ENCODE results near the gene TRAP1.

The TRAP1 gene

DNA sequence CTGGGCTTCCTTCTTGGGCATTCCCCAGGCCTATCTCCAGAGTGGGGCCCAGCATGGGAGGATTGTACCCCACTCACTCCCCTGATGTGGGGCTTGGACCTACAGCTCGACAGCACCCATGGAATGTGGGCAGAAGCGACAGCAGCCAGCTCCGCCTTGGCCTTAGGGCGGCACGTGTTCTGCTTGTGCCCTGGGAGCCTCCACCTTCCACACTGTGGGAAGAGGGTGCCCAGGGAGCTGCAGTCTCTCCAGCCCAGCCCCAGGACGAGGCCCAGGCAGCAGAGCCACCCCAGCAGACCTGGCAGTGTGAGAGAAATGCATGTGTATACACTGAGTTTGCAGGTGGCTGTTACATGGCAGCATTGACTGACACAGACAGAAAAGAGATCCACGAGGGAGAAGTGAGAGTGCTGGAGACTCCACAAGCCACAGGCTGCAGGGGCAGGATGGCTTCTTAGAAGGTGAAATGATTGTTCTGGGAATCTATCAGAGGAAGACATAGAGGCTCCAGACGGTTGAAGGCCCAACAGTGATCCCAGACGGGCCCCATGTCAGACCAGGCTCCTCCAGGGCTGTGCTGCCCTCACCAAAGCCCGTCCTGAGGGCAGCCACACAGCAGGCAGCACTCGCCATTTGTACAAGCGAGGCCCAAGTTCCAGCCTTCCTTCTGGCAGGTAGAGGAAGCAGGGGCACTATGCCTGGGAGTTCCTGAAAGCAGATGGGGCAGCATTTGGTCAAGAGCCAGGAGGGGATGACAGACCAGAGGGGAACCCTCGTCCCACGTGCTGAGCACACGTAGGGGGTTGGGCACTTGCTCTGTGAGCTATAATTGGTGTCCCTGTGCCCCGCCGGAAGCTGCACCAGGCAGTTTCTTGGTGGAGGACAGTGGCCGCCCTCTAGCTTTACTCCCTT lies 65.6 kb downstream of the TRAP1 start:
- Mint-ChIP-seq H3K4me1 (peaks cover 5% of the 10 kb centered on the region), H3K27me3 (no peaks in the 10 kb centered on the region), H3K36me3 (peaks cover 28% of the 10 kb centered on the region), H3K4me3 (no peak overlapping the region), H3K27ac (no peak overlapping the region), H3K9me3 (no peaks in the 10 kb centered on the region)
- CTCF ChIA-PET, result interaction anchor here (1.4 kb wide), 1 partner anchor 26 kb away, joined by 3 read pairs; no protein-coding TSS in a partner anchor
- peak; percentile 12 for DNase-seq

DNA sequence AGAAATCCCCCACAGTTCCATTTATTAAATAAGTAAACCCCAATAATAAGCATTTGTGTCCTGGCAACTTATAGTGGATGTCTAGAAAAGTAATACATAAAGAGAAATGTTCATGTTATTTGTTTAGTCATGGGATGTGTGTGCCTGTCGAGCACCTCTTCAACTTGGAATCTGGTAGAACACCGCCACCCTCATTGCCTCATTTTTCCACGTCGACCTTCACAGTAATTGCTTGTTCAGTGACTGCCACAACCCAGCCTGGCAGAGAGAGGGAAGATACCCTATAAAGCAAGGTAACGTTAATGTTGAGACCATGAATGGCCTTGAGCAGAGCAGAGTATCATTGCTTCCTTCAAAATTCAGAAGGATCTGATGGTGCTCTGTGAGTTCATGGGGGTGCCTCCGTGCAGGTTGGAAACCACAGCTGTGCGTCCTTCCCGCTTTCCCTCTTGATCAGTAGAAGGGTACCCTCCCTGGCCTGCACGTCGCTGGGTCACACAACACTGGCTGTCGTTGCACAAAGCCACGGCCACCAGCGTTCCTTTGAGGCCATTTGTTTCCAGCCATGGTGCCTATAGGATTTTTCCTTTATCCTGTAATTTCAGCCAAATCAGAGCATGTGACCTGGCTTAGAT lies 66.6 kb downstream of the TRAP1 start:
- Mint-ChIP-seq H3K27me3 (no peaks in the 10 kb centered on the region), H3K9me3 (no peaks in the 10 kb centered on the region), H3K36me3 (peaks cover 24% of the 10 kb centered on the region), H3K4me3 (no peak overlapping the region), H3K27ac (no peak overlapping the region), H3K4me1 (peaks cover 5% of the 10 kb centered on the region)
- CTCF ChIA-PET, result interaction anchor here (0.7 to 1.4 kb wide), 2 partner anchors 25 to 142 kb away, joined by 3 to 4 read pairs; no protein-coding TSS in a partner anchor
- peak; percentile 15 for DNase-seq

DNA sequence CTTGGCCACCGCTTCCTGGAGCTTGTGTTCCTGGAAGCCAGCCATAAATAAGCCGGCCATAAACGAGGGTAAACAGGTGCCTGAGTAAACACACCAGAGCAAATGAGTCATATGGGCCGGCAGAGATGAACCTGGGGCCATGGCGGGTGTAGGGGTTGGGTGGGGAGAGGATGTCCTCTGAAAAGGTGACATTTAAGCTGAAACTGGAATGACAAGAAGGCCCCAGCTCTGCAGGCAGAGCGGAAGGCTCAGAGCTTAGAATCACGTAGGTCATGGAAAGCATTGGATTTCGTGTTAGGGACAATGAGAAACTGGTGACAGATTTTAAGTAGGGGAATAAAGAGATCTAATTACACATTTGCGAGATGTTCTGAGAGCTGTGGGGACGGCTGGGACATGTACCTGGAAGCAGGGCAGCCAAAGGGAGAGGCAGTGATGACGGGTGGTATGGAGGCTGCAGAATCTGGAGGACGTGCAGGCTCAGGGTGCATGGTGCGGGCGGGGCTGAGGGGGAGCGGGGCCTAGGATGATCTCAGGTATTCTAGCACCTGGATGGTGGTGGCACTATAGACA lies 70.9 kb downstream of the TRAP1 start:
- Mint-ChIP-seq H3K9me3 (no peaks in the 10 kb centered on the region), H3K4me3 (no peak overlapping the region), H3K36me3 (peaks cover 12% of the 10 kb centered on the region), H3K27me3 (no peaks in the 10 kb centered on the region), H3K27ac (no peak overlapping the region), H3K4me1 (no peaks in the 10 kb centered on the region)
- DNase-seq, result peak; percentile 3
- CTCF ChIA-PET, result interaction anchor here (2.4 kb wide), 1 partner anchor 8 kb away, joined by 8 read pairs; the partner anchor contains the start of gene DNASE1

DNA sequence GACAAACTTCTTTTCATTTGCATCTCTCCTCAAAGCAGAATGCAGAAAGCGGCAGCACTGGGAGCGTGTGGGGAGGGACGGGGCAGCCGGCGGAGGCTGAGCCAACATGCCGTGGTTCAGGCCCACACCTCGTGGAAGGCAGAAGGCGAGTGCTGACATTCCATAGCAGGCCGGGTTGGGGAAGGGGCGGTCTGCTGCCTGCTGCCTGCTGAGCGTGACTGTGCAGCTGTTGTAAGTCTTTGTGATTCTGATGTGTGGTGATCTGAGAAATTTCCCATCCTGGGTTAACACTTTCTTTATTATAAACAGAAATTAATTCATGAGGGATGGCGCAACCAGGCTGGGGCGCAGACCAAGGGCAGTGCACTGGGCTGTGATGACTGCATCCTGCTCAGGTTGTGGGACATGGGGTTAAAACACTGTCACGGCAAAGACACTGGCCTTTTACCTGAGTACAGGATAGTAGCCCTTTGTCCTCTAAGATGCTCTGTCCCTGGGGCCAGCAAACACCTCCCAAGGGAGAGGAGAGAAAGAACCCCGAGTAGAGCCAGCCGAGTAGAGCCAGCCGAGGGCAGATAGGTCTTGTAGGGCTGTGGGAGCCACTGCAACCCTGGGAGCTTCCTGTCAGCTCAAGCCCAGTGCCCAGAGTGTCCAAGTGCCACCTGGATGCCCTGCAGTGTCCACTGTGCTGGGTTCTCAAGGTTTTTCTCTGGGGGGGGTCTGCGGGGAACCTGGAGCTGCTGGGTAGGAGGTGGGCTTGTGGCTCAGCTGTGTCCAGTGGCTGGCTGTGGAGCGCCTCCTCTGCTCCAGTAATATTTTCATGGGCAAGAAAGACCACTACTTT lies 71.6 kb downstream of the TRAP1 start:
- Mint-ChIP-seq H3K9me3 (no peaks in the 10 kb centered on the region), H3K4me3 (no peak overlapping the region), H3K27me3 (no peaks in the 10 kb centered on the region), H3K4me1 (no peaks in the 10 kb centered on the region), H3K27ac (no peak overlapping the region), H3K36me3 (peaks cover 9% of the 10 kb centered on the region)
- no peak for DNase-seq
- CTCF ChIA-PET, result interaction anchor here (2.4 kb wide), 1 partner anchor 9 kb away, joined by 8 read pairs; the partner anchor contains the start of gene DNASE1

DNA sequence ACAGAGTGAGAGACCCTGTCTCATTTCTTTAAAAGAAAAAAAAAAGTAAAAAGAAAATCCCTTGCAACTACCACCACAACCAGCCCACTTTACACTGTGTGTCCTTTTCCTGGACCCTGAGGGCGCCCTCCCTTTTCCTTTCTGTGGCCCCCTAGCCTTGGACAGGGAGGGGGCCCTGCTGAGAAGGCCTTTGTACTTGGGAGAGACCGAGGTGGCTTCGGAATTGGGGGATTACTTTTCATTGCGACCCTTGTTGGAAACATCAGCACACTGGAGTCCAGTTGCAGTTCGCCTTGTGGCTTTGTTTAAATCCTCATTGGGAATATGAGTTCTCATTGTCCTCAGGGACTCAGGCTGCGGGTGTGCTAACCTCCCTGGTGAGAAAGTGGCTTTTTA lies 72.2 kb downstream of the TRAP1 start:
- Mint-ChIP-seq H3K9me3 (no peaks in the 10 kb centered on the region), H3K27ac (no peak overlapping the region), H3K36me3 (peaks cover 9% of the 10 kb centered on the region), H3K4me1 (no peaks in the 10 kb centered on the region), H3K27me3 (no peaks in the 10 kb centered on the region), H3K4me3 (no peak overlapping the region)
- DNase-seq, result no peak
- CTCF ChIA-PET, result interaction anchor here (2.4 to 2.6 kb wide), 2 partner anchors 10 to 19 kb away, joined by 6 to 8 read pairs; partner anchors contain the start of gene DNASE1

DNA sequence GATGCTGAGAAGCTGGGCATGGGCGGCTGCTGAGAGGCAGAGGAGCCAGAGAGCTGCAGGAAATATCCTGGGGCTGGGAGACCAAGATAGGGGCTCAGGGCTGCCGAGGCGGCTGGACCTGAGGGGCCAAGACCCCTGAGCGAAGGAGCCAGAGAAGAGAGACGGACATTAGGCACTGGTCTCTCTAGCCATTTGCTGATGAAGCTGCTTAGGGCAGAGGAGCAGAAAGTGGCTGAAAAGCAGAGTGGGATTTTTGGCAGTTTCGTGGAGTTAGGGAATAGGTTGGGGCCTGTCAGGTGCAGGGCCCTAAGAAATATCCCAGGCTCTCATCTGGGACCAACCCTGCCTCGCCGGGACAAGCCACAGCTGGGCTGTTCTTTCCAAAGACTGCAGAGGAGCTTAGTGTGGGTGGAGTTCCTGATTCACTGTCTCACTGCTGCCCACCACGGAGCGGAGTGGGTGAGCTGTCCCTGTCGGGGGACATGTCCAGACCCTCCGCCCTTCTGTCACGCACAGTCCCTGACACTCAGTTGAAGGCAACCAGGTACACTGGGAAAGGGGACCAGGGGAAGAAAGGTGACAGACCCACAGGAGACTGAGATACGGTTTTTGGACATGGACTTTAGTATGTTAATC lies 74.1 kb downstream of the TRAP1 start:
- Mint-ChIP-seq H3K36me3 (peaks cover 11% of the 10 kb centered on the region), H3K9me3 (no peaks in the 10 kb centered on the region)
- no peak for DNase-seq

DNA sequence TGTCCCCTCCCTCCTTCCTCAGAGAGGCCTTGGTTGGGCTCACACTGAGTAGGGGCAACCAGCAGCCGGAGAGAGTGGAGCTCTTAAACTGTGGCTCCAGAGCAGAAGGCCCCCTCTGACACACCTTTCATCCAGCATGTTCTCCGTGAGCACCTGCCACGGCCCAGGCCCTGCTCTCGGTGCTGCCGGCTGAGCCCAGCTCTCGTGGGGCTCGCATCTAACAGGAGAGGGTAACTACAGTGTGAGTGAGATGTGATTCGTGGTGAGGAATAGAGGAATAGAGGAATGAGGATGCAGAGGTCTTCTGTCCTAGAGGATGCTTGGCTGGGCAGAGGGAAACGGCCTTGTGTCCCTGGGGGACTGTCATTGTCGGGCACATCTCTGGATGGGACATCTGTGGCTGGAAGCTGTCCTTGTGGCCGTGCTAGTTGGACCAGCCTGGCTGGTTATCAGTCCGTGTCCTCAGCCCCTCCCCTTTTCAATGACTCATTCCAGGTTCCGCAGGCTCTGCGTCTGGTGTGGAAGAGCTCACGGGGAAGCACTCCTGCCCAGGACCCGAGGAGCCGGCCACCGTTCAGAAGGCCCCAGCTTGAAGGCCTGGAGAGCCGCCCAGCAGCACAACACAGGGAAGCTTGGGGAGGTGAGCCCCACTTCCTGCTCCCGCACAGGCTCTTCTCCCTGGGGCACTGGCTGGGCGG lies 74.8 kb downstream of the TRAP1 start:
- DNase-seq, result no peak
- no peaks in the 10 kb centered on the region for H3K9me3 Mint-ChIP-seq
- CTCF ChIA-PET, result interaction anchor here (0.6 to 2.6 kb wide), 2 partner anchors 16 to 38 kb away, joined by 4 to 6 read pairs; no protein-coding TSS in a partner anchor
- no peak overlapping the region for H3K27ac Mint-ChIP-seq
- H3K27me3 Mint-ChIP-seq, result no peaks in the 10 kb centered on the region
- H3K4me3 Mint-ChIP-seq, result no peak overlapping the region
- peaks cover 11% of the 10 kb centered on the region for H3K36me3 Mint-ChIP-seq
- peaks cover 11% of the 10 kb centered on the region for H3K4me1 Mint-ChIP-seq

More for the DNA sequence above, 74.1 kb downstream of the TRAP1 start:
- no peak overlapping the region for H3K27ac Mint-ChIP-seq
- H3K4me1 Mint-ChIP-seq, result peaks cover 5% of the 10 kb centered on the region
- CTCF ChIA-PET, result interaction anchor here (0.6 to 2.6 kb wide), 2 partner anchors 17 to 38 kb away, joined by 4 to 6 read pairs; no protein-coding TSS in a partner anchor
- H3K27me3 Mint-ChIP-seq, result no peaks in the 10 kb centered on the region
- H3K4me3 Mint-ChIP-seq, result no peak overlapping the region

DNA sequence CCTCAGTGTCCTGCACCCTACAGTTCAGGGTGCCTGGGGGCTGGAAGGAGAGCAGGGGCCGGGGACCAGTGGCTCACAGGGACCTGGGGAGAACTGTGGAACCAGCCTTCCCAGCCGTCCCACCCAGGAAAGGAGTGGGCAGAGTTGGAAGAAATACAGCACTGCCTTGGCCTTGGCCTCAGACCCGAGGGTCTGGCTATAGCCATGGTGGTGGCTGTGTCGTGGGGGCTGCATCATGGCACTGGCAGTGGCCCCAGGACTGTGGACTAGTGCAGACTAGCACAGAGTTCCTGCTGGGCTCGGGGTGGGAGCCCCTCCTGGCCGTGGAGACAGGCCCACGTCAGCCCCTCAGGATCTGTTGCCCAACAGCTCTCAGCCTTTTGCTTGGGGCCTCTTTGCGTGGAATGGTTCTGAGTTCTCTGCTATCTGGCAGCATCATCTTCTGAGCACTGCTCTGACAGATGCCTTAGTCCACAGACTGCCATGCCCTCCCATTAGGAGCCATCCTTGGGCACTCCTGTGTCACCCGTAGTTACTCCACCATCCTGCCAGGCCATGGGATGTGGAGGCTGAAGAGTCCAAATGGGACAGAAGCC lies 75.4 kb downstream of the TRAP1 start:
- H3K27ac Mint-ChIP-seq, result no peak overlapping the region
- H3K4me1 Mint-ChIP-seq, result peaks cover 17% of the 10 kb centered on the region
- H3K27me3 Mint-ChIP-seq, result no peaks in the 10 kb centered on the region
- H3K36me3 Mint-ChIP-seq, result peaks cover 13% of the 10 kb centered on the region
- no peak for DNase-seq
- H3K4me3 Mint-ChIP-seq, result no peak overlapping the region
- no peaks in the 10 kb centered on the region for H3K9me3 Mint-ChIP-seq
- CTCF ChIA-PET, result no interaction called here

DNA sequence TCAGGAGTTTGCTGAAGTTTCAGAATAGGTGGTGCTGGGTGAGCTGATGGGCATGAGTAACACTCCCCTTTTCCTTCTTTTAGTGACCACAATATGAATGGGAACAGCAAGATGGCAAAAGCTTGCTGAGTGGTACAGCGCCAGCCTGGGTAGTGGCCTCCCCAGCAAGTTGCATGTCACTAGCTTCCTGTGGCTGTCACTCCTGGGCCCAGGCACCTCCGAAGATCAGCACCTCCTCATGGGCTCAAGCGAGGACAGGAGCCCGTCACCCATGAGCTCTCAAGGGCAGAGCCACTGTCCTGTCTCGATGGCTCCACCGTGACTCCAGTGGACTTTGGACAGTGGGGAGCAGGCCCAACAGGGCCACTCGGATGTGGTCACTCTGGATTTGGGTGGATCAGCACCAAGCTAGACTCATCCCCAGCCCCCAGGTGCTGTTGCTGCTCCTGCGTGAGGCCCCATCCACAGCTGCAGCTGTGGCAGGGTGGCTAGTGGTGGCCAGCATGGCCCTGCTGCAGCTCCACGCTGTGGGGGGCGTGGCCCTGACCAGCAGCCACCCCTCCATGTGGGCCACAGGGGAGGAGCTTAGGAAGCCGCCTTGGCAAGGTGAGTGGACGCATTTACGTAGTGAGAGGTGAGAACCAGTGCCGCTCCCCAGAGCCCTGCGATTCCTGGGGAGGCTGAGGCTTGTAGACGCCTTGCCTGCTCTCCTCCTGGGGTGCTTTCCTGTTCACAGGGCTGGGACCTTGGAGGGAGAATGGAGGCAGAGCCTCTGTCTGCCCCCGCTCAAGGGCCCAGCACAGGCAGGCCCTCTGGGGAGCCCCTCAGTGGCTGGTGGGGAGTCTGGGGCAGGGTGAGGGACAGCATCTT lies 76.5 kb downstream of the TRAP1 start:
- CTCF ChIA-PET, result interaction anchor here (1.2 kb wide), 1 partner anchor 13 kb away, joined by 4 read pairs; no protein-coding TSS in a partner anchor
- no peak for DNase-seq
- H3K27me3 Mint-ChIP-seq, result no peaks in the 10 kb centered on the region
- peaks cover 25% of the 10 kb centered on the region for H3K4me1 Mint-ChIP-seq
- H3K36me3 Mint-ChIP-seq, result peaks cover 13% of the 10 kb centered on the region
- H3K27ac Mint-ChIP-seq, result no peak overlapping the region
- no peaks in the 10 kb centered on the region for H3K9me3 Mint-ChIP-seq
- no peak overlapping the region for H3K4me3 Mint-ChIP-seq

DNA sequence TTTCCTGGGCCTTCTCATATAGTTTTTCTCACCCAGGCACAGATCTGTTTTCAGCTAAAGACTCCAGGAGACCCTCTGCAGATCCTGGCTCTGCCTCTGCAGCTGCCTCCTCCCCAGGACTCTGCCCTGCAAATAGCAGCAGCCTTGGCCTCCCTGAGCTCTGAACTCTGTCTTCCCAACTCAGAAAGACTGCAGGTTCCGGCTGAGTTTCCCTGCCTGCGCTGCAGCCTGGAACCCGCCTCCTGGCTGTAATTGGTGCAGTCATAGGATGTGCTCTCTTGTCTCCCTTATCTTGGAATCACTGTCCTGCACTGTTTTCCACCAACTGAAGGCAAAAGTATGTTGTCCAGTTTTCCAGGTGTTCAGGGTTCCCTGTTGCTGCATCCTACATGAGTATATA lies 77.1 kb downstream of the TRAP1 start:
- no peak overlapping the region for H3K27ac Mint-ChIP-seq
- CTCF ChIA-PET, result interaction anchor here (1.2 to 1.3 kb wide), 2 partner anchors 14 to 22 kb away, joined by 4 read pairs; no protein-coding TSS in a partner anchor

DNA sequence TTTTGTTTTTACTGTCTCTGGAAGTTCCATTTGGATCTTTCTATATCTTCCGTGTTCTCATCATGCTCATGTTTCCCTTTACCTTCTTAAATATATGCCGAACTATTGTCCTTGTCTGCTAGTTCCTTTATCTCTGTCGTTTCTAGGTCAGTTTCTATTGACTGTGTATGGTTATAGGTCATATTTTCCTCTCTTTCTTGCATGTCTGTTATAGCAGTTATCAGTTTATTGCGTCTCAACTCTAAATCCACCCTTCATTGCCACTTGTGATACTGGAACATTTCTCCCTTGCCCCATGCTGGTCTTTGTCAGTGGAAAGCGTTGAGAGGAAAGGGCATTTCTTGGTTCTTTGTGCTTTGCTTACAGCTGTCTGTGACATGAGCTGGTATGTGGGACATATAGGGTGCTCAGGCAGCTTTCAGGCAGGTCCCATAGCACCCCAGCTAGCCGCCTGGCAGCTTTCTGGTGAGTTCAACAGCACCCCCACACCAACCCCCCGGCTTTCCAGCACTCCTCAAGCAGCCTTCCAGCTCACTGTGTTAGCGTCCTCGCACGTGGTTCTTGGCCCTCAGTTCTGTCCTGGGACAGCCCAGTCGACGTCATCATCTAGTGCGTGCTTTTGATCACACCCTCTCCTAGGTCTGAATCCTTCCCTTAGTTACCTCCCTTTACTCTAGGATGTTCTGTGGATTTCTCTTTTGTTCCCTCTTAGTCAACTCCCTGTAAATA lies 78.2 kb downstream of the TRAP1 start:
- Mint-ChIP-seq H3K4me1 (peaks cover 25% of the 10 kb centered on the region), H3K27me3 (no peaks in the 10 kb centered on the region), H3K9me3 (no peaks in the 10 kb centered on the region), H3K36me3 (peaks cover 11% of the 10 kb centered on the region), H3K4me3 (no peak overlapping the region), H3K27ac (no peak overlapping the region)
- DNase-seq, result no peak
- CTCF ChIA-PET, result interaction anchor here (1.3 kb wide), 1 partner anchor 23 kb away, joined by 4 read pairs; no protein-coding TSS in a partner anchor

More for the DNA sequence above, 77.1 kb downstream of the TRAP1 start:
- H3K9me3 Mint-ChIP-seq, result no peaks in the 10 kb centered on the region
- DNase-seq, result no peak
- H3K4me3 Mint-ChIP-seq, result no peak overlapping the region
- H3K4me1 Mint-ChIP-seq, result peaks cover 25% of the 10 kb centered on the region
- peaks cover 11% of the 10 kb centered on the region for H3K36me3 Mint-ChIP-seq
- H3K27me3 Mint-ChIP-seq, result no peaks in the 10 kb centered on the region

Measured in activated naive CD4-positive, alpha-beta T cell treated with anti-CD3 and anti-CD28 coated beads, Interleukin-2, amount 10 ng/mL, durations not matched to agents 7 days and 5 days (primary cell).